ENCODE measurements around the gene C6orf132. TPM values are rescaled to one million over a fixed set of nuclear protein-coding genes. Genes with fewer than 3 reads are reported as not detected.

Gene C6orf132
- total RNA-seq, 4 donors from 2014 or later: 26.1 to 96.9 (median 43.2) TPM

- peak; percentile 54 for DNase-seq
- intact Hi-C loops (cut with DNase I; ENCODE audit: low total_unique reads) (no loop called here), in situ Hi-C loops (cut with MboI; ENCODE audit: low pct_ligation_motif_present in 1 of 4, low pct_unique_long_range_greater_than_20kb in 1 of 4, low sequenced_read_pairs in 3 of 4) (no loop called here)
- Histone ChIP-seq H3K9me3 (no peaks in the 10 kb centered on the region), H3K4me1 (peaks cover 25 to 50% (median 38%) of the 10 kb centered on the region in 4 donors), H3K27ac (peak overlapping the region; percentile 75 to 89 (median 84)), H3K27me3 (no peaks in the 10 kb centered on the region), H3K36me3 (no peaks in the 10 kb centered on the region), H3K4me3 (no peak overlapping the region)
- TF ChIP-seq POLR2AphosphoS5 (IDR thresholded peaks at IDR 0.05) (peak in 2 of 3 donors; percentile 55 to 85), EP300 (IDR thresholded peaks at IDR 0.05; ENCODE audit: low read depth) (no peak), CTCF (IDR thresholded peaks at IDR 0.05) (no peak), POLR2A (IDR thresholded peaks at IDR 0.05) (peak; percentile 51)
- 37 to 40% methylated on average over 2 to 5 of the region's 5 CpGs for WGBS, 2 donors (ENCODE audit: low coverage in 1 of 2)
Observed at GRCh38 chr6:42113936-42114636, 28.3 kb downstream of the C6orf132 start.

- in situ Hi-C loops (cut with MboI; ENCODE audit: low pct_ligation_motif_present in 1 of 4, low pct_unique_long_range_greater_than_20kb in 1 of 4, low sequenced_read_pairs in 3 of 4): no loop called here
- Histone ChIP-seq H3K27me3 (no peaks in the 10 kb centered on the region), H3K9me3 (no peaks in the 10 kb centered on the region), H3K27ac (no peak overlapping the region), H3K4me3 (no peak overlapping the region), H3K36me3 (no peaks in the 10 kb centered on the region), H3K4me1 (peaks cover 17 to 39% (median 32%) of the 10 kb centered on the region in 4 donors)
- intact Hi-C loops (cut with DNase I; ENCODE audit: low total_unique reads): no loop called here
- no peak for DNase-seq
- TF ChIP-seq EP300 (IDR thresholded peaks at IDR 0.05; ENCODE audit: low read depth): no peak
- no peak for TF ChIP-seq POLR2AphosphoS5 (IDR thresholded peaks at IDR 0.05)
- TF ChIP-seq CTCF (IDR thresholded peaks at IDR 0.05): no peak
- TF ChIP-seq POLR2A (IDR thresholded peaks at IDR 0.05): no peak
- 88% methylated on average over 1 of the region's 1 CpG; no CpG with 5 or more reads in 1 of the 2 donors for WGBS, 2 donors (ENCODE audit: low coverage in 1 of 2)
Observed at GRCh38 chr6:42112351-42112750, 30.1 kb downstream of the C6orf132 start.

GRCh38 chr6:42110683-42111082 lies 31.7 kb downstream of the C6orf132 start:
- DNase-seq: no peak
- Histone ChIP-seq H3K4me3 (no peak overlapping the region), H3K9me3 (no peaks in the 10 kb centered on the region), H3K4me1 (peaks cover 13 to 26% (median 21%) of the 10 kb centered on the region in 4 donors), H3K27me3 (no peaks in the 10 kb centered on the region), H3K36me3 (no peaks in the 10 kb centered on the region), H3K27ac (no peak overlapping the region)
- TF ChIP-seq POLR2A (IDR thresholded peaks at IDR 0.05) (no peak), EP300 (IDR thresholded peaks at IDR 0.05; ENCODE audit: low read depth) (no peak)
- intact Hi-C loops (cut with DNase I; ENCODE audit: low total_unique reads) (no loop called here), in situ Hi-C loops (cut with MboI; ENCODE audit: low pct_ligation_motif_present in 1 of 4, low pct_unique_long_range_greater_than_20kb in 1 of 4, low sequenced_read_pairs in 3 of 4) (no loop called here)
- WGBS, 2 donors (ENCODE audit: low coverage in 1 of 2): 61 to 84% methylated on average over 3 of the region's 3 CpGs

GRCh38 chr6:42108071-42108470 lies 34.3 kb downstream of the C6orf132 start:
- WGBS, 2 donors (ENCODE audit: low coverage in 1 of 2): 96% methylated on average over 2 of the region's 2 CpGs; no CpG with 5 or more reads in 1 of the 2 donors
- in situ Hi-C loops (cut with MboI; ENCODE audit: low pct_ligation_motif_present in 1 of 4, low pct_unique_long_range_greater_than_20kb in 1 of 4, low sequenced_read_pairs in 3 of 4): no loop called here
- DNase-seq: no peak
- Histone ChIP-seq H3K4me3 (no peak overlapping the region), H3K9me3 (no peaks in the 10 kb centered on the region), H3K4me1 (peaks cover 6 to 20% (median 12%) of the 10 kb centered on the region in 4 donors), H3K36me3 (no peaks in the 10 kb centered on the region), H3K27me3 (peaks cover 9% of the 10 kb centered on the region), H3K27ac (no peak overlapping the region)
- intact Hi-C loops (cut with DNase I; ENCODE audit: low total_unique reads): no loop called here
- no peak for TF ChIP-seq POLR2A (IDR thresholded peaks at IDR 0.05)
- no peak for TF ChIP-seq POLR2AphosphoS5 (IDR thresholded peaks at IDR 0.05)
- TF ChIP-seq EP300 (IDR thresholded peaks at IDR 0.05; ENCODE audit: low read depth): no peak
- TF ChIP-seq CTCF (IDR thresholded peaks at IDR 0.05): no peak
